HG02623 (cell line): ENCODE measurements around the gene BPHL.
"Not testable (repeated sequence)": the region's sequence is repeated elsewhere in the genome, so short reads cannot be mapped to it uniquely, and the experiment has no call there.

ENCODE experiments used
- ATAC-seq: cut with Tn5 transposase; IDR thresholded peaks from one replicate; pipeline ENCODE4 v1.9.1; 2021; ENCODE audit warnings: moderate library complexity; ENCODE audit not compliant: unreplicated experiment

BPHL gene

DNA sequence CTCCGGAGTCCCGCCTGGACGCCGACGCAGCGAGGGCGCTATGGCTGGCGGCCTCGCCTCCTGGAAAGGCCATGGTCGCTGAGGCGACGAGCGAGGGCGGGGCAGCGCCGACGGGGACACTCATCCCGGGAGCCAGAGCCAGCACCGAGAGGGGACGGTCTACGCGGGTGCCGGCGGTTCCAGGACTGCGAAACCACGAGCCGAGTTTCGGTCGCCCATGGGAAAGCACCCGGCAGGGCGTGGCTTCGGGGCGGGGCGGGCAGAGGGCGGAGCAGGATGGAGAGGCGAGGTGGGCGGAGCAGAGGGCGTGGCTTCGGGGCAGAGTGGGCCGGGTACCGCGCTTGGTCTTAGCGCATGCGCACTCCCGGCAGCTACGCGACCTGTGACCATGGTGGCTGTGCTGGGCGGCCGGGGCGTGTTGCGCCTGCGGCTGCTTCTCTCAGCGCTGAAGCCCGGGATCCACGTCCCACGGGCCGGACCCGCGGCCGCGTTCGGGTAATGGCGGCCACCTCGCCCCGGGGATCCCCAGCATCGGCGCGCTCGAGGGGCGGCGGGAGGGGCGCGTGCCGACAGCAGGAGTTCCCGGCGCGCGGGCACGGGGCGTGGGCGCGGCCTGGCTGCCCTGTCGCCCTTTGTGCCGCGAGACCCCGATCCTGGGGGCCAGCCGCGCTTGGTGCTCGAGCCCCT lies at the start of gene BPHL:
BPHL (plus strand) TSS at position 359 of the 687 bp plus-strand sequence; CDS start at position 389, 30 bp downstream.
- ATAC-seq: peak; percentile 86

DNA sequence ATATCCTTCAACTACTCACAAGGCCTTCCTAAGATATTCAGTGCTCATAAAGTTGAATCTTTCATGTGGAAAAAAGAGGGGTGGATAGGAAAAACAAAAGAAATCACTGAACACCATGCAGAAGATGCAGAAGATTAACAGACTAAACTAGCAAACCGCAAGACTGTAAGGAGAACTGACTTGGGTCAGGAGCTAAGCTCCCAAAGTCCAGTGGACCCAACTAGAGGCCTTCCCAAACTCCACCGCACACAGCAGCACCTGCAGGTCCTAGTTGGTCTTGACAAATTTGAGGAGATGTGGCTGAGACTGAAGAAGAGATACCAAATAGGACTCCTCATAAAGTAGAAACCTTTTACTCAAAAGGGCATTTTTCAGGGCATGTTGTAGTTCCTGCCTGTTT lies 46.9 kb upstream of the BPHL start:
- no peak for ATAC-seq

DNA sequence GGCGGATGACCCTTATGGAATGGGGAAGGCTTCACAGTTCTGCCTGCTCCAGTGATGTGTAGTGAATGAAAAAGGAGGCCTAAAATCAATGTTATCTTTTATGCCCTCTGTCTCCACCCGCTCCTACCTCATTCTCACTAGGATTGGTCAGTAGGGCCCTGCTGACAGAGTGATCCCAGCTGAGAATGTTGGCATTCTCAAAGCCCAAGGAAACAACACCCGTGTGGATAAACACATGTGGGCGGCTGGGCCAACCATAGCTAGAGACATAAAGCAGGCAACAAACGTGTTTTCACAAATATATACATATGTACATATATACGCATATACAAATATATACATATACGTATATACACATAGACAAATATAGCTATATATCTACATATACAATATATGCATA lies 45.7 kb upstream of the BPHL start:
- no peak for ATAC-seq

DNA sequence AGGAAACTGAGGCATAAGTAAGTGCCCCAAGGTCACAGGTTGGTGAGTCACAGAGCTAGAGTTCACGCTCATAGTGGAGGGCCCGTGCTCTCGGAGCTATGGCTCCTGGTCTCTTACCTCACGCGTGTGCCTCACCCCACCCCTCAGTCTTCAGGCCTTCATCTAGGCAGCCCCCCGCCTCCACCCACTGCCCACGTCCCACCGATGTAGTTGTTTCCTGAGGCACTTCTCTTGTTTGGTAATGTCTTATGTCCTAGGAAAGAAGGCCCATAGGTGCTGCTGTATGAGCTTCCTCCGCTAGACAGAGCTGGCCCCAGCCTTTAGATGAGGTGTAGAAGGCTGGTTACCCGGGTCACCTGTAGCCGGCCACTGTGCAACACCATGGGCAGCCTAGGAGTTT lies 45.1 kb upstream of the BPHL start:
- ATAC-seq: no peak

- no peak for ATAC-seq
These were observed 42.8 kb upstream of the BPHL start for GRCh38 chr6:3075772-3076113.

- ATAC-seq: no peak
These were observed 42.2 kb upstream of the BPHL start for GRCh38 chr6:3076320-3076719.

DNA sequence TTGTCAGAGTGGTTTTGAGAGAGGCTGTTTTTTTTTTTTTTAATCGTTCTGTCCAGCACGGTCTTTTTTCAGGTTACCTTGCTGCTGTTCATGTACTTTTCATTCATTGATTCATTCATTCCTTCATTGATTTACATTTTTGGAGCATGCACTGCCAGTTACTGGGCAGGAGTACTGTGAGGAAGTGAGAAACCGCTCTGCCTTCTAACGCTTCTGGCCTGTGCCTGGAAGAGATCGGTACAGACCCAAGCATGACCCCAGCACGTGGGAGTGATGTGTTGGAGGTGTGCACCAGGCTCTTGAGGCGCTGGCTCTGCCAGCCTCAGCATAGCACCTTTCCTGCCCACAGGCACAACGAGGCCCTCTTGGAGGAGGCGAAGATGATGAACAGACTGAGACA lies 41.1 kb upstream of the BPHL start:
- no peak for ATAC-seq

- ATAC-seq: not testable (repeated sequence)
These were observed 39.6 kb upstream of the BPHL start for GRCh38 chr6:3078952-3079351.

DNA sequence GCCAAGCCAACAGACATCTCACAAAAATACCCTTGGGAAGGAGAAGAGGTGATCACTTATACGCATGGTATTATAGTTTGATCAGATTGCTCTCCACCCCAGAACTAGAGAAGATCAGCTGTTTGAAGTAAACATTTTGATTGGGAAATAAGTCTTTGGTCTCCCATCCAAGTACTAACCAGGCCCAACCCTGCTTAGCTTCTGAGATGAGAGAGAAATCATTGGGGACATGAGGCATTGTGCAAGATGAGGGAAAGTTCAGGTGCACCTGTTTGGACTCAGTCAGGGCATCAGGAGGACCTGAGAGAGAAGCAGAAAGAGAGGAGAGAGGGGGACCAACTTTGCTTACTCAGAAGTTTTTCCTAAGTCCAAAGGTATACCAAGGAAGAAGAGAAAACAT lies 38.8 kb upstream of the BPHL start:
- ATAC-seq: no peak

- no peak for ATAC-seq
These were observed 36.6 kb upstream of the BPHL start for GRCh38 chr6:3081960-3082359.

DNA sequence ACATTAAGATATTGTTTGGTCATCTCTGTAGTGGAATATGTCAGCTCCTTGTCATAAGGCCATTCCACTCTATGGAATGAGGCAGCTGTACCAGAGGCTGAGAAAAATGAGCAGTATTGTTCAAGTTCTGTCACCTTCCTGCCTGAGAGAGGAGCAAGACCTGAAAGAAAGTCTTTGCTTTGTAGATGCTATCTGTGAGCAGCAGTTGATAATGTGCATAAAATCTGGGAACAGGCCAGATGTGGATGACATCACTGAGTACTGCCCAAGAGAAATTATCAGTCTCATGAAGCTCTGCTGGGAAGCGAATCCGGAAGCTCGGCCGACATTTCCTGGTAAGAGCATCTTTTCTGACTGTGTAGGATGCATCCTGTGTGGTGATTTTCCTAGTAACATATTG lies 33.4 kb upstream of the BPHL start:
- no peak for ATAC-seq

- ATAC-seq: no peak
These were observed 32.1 kb upstream of the BPHL start for GRCh38 chr6:3086282-3086946.

DNA sequence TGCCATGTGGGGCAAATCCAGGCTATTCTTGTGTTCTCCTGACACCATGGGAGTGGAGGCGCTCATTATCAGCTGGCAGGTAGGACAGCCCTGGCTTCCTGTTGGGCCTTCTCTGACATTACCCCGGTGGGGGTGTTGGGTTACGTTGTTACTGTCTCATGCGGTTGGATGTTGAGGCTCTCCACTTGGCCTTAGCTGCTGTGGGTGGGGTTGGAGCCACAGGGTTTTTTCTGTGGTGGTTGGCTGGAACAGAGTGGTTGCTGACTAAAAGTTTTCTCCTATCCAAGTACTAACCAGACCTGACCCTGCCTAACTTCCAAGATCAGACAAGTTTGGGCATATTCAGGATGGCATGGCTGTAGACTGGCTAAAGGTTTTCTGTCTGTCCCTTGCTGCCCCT lies 30.1 kb upstream of the BPHL start:
- no peak for ATAC-seq

- no peak for ATAC-seq
These were observed 29.5 kb upstream of the BPHL start for GRCh38 chr6:3088968-3089367.

- ATAC-seq: no peak
These were observed 28.5 kb upstream of the BPHL start for GRCh38 chr6:3090013-3090412.

GRCh38 chr6:3094815-3095214 lies 23.7 kb upstream of the BPHL start:
- ATAC-seq: no peak

DNA sequence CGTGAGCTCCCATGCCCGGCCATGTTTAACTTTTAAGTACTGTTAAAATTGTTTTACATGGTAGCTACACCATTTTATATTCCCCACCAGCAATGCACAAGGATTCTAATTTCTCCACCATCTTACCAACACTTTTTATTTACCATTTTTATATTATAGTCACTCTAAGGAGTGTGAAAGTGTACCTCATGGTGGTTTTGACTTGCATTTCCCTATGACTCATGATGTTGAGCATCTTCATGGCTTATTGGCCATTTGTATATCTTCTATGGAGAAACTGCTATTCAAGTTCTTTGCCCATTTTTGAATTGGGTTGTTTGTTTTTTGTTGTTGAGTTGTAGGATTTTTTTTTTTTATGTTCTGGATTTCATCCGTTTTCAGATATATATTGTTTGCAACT lies 15.6 kb upstream of the BPHL start:
- no peak for ATAC-seq

DNA sequence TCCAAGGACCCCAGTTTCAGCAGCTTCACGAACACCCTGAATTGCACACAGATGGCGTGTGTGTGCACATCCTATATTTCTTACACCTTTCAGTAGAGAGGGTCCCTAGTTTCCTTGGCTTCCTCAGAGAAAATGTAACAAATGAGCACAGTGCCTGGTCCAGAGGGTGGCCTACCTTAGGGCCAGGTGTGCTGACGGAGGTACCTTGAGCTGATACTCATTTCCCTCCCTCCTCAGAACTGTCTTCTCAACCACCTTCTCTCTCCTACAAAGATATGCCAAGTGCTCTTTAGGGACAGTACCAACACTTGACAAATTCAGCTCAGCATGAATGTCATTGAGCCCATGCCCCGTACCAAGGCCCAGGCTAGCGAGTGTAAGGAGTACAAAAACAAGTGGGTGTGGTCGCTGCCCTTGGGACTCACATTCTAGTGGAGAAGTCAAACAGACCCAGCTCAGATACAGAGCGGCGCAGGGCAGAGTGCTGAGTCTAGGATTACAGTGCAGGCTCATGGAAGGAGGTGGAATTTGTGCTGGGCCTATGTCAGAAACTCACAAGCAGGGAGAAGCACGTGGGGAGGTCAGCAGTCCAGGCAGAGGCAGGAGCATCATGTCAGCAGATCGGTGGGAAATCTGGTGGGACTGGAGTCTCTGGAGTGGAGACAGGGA lies 9.6 kb upstream of the BPHL start:
- no peak for ATAC-seq

DNA sequence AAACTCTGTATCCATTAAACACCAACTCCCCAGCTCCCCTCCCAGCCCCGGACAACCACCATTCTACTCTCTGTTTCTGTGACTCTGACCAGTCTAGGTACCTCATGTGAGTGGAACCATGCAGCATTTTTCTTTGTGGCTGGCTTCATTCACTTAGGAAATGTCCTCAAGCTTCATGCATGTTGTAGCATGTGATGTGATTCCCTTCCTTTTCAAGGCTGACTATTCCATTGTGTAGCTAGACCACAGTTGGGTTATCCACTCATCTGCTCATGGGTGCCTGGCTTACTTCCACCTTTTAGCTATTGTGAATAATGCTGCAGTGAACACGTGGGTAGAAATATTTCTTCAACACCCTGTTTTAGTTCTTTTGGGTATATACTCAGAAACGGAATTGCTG lies 8.8 kb upstream of the BPHL start:
- ATAC-seq: no peak

- ATAC-seq: no peak
These were observed 4.1 kb upstream of the BPHL start for GRCh38 chr6:3114377-3114776.

- ATAC-seq: no peak
These were observed 579 bp upstream of the BPHL start for GRCh38 chr6:3117912-3118352.

- ATAC-seq: no peak
These were observed 671 bp downstream of the BPHL start for GRCh38 chr6:3119040-3119723.
